SK-N-SH treated with all-trans-retinoic acid at 6 μM for 48 hours (cell line): ENCODE results near the gene NMD3.

Experiments
- OSR1 ChIP-seq: fragments of 250-450 bp; sonication (Bioruptor Pico); IDR thresholded peaks from 2 replicates; pipeline ENCODE4 v1.8.0; 2022; ENCODE audit warnings: moderate library complexity, mild to moderate bottlenecking, inconsistent platforms
- SNAI2 ChIP-seq: fragments of 250-450 bp; sonication (Bioruptor Pico); IDR thresholded peaks from 2 replicates; pipeline ENCODE4 v1.5.0; 2020; ENCODE audit warnings: mild to moderate bottlenecking, moderate library complexity
- TF ChIP-seq, protein P1 (sequence below): fragments of 250-450 bp; sonication (Bioruptor Pico); IDR thresholded peaks from 2 replicates; pipeline ENCODE4 v1.8.0; 2020; ENCODE audit warnings: mild to moderate bottlenecking, moderate library complexity, borderline replicate concordance

- TF ChIP-seq SNAI2, result no peak
- TF ChIP-seq, protein P1, sequence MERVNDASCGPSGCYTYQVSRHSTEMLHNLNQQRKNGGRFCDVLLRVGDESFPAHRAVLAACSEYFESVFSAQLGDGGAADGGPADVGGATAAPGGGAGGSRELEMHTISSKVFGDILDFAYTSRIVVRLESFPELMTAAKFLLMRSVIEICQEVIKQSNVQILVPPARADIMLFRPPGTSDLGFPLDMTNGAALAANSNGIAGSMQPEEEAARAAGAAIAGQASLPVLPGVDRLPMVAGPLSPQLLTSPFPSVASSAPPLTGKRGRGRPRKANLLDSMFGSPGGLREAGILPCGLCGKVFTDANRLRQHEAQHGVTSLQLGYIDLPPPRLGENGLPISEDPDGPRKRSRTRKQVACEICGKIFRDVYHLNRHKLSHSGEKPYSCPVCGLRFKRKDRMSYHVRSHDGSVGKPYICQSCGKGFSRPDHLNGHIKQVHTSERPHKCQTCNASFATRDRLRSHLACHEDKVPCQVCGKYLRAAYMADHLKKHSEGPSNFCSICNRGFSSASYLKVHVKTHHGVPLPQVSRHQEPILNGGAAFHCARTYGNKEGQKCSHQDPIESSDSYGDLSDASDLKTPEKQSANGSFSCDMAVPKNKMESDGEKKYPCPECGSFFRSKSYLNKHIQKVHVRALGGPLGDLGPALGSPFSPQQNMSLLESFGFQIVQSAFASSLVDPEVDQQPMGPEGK (CRISPR knock-in tag), result no peak
- TF ChIP-seq OSR1, result no peak
These were observed 8.8 kb upstream of the NMD3 start for GRCh38 chr3:161212171-161212771.
